Stimulated activated CD4-positive, alpha-beta T cell treated with anti-CD3 and anti-CD28 coated beads, Interleukin-12 subunit alpha, Interleukin-12 subunit beta, amount 100 ng/mL, for 24 hours (primary cell): ENCODE measurements around the gene ASCC3.
"Not testable (repeated sequence)": the region's sequence is repeated elsewhere in the genome, so short reads cannot be mapped to it uniquely, and the experiment has no call there.

Experiments
- DNase-seq, 2 experiments: peaks; one replicate each; pipeline ENCODE4 v3.0.0-alpha.2; 2020; ENCODE audit warnings: low read depth in 2 of 2

ASCC3 gene

GRCh38 chr6:100808638-100809275, 72.4 kb downstream of the ASCC3 start:
- DNase-seq = no peak

GRCh38 chr6:100806296-100806695, 74.8 kb downstream of the ASCC3 start:
- no peak for DNase-seq

- no peak for DNase-seq
Measured at GRCh38 chr6:100803264-100804045, 77.7 kb downstream of the ASCC3 start.

GRCh38 chr6:100801036-100801435, 80.1 kb downstream of the ASCC3 start:
- DNase-seq = no peak

GRCh38 chr6:100796049-100796823, 84.9 kb downstream of the ASCC3 start:
- no peak for DNase-seq

GRCh38 chr6:100790084-100790483, 91.0 kb downstream of the ASCC3 start:
- no peak for DNase-seq

GRCh38 chr6:100785982-100786381, 95.1 kb downstream of the ASCC3 start:
- DNase-seq = no peak

- DNase-seq = no peak
Measured at GRCh38 chr6:100780648-100781047, 100.5 kb downstream of the ASCC3 start.

GRCh38 chr6:100775667-100776066, 105.5 kb downstream of the ASCC3 start:
- no peak for DNase-seq

GRCh38 chr6:100774681-100775080, 106.4 kb downstream of the ASCC3 start:
- DNase-seq = no peak

GRCh38 chr6:100768816-100769351, 112.2 kb downstream of the ASCC3 start:
- DNase-seq = no peak

- DNase-seq = no peak
Measured at GRCh38 chr6:100763617-100764241, 117.4 kb downstream of the ASCC3 start.

GRCh38 chr6:100761841-100762240, 119.3 kb downstream of the ASCC3 start:
- DNase-seq = no peak

- not testable (repeated sequence) for DNase-seq
Measured at GRCh38 chr6:100758386-100758785, 122.7 kb downstream of the ASCC3 start.

GRCh38 chr6:100753421-100753820, 127.7 kb downstream of the ASCC3 start:
- DNase-seq = no peak

GRCh38 chr6:100751590-100751989, 129.5 kb downstream of the ASCC3 start:
- DNase-seq = no peak

GRCh38 chr6:100745419-100746041, 135.6 kb downstream of the ASCC3 start:
- no peak for DNase-seq

GRCh38 chr6:100740439-100740838, 140.7 kb downstream of the ASCC3 start:
- no peak for DNase-seq

GRCh38 chr6:100737720-100738119, 143.4 kb downstream of the ASCC3 start:
- not testable (repeated sequence) for DNase-seq

GRCh38 chr6:100731411-100731810, 149.7 kb downstream of the ASCC3 start:
- DNase-seq = no peak
